Loucy (cell line): ENCODE measurements around the gene ANKRD27.
"Not testable (repeated sequence)": the region's sequence is repeated elsewhere in the genome, so short reads cannot be mapped to it uniquely, and the experiment has no call there.

Experiments
- EZH2phosphoT487 ChIP-seq: fragments of 200-600 bp; IDR thresholded peaks from 2 replicates; pipeline ENCODE4 v1.6.1; 2018; ENCODE audit warnings: antibody characterized with exemption, mild to moderate bottlenecking, moderate library complexity, borderline replicate concordance
- TF ChIP-seq, protein P1 (sequence below): fragments of 200-600 bp; sonication (generic); conservative IDR thresholded peaks from 2 replicates; pipeline ENCODE4 v1.5.1; 2014; ENCODE audit warnings: mild to moderate bottlenecking, antibody characterized with exemption, low read length

DNA sequence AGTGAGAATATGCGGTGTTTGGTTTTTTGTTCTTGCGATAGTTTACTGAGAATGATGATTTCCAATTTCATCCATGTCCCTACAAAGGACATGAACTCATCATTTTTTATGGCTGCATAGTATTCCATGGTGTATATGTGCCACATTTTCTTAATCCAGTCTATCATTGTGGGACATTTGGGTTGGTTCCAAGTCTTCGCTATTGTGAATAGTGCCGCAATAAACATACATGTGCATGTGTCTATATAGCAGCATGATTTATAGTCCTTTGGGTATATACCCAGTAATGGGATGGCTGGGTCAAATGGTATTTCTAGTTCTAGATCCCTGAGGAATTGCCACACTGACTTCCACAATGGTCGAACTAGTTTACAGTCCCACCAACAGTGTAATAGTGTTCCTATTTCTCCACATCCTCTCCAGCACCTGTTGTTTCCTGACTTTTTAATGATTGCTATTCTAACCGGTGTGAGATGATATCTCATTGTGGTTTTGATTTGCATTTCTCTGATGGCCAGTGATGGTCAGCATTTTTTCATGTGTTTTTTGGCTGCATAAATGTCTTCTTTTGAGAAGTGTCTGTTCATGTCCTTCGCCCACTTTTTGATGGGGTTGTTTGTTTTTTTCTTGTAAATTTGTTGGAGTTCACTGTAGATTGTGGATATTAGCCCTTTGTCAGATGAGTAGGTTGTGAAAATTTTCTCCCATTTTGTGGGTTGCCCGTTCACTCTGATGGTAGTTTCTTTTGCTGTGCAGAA lies 87.1 kb downstream of the ANKRD27 start:
- TF ChIP-seq, protein P1, sequence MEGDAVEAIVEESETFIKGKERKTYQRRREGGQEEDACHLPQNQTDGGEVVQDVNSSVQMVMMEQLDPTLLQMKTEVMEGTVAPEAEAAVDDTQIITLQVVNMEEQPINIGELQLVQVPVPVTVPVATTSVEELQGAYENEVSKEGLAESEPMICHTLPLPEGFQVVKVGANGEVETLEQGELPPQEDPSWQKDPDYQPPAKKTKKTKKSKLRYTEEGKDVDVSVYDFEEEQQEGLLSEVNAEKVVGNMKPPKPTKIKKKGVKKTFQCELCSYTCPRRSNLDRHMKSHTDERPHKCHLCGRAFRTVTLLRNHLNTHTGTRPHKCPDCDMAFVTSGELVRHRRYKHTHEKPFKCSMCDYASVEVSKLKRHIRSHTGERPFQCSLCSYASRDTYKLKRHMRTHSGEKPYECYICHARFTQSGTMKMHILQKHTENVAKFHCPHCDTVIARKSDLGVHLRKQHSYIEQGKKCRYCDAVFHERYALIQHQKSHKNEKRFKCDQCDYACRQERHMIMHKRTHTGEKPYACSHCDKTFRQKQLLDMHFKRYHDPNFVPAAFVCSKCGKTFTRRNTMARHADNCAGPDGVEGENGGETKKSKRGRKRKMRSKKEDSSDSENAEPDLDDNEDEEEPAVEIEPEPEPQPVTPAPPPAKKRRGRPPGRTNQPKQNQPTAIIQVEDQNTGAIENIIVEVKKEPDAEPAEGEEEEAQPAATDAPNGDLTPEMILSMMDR, result not testable (repeated sequence)
- not testable (repeated sequence) for TF ChIP-seq EZH2phosphoT487
